ENCODE data around the gene LDLRAD3. TPM values are rescaled to one million over a fixed set of nuclear protein-coding genes. Genes with fewer than 3 reads are reported as not detected.
A peak's percentile ranks its signal among the peaks of the same experiment; 100 is the strongest.

Gene LDLRAD3
- total and polyA plus RNA-seq, 11 donors = 1.1 to 7.7 (median 2.6) TPM

DNA sequence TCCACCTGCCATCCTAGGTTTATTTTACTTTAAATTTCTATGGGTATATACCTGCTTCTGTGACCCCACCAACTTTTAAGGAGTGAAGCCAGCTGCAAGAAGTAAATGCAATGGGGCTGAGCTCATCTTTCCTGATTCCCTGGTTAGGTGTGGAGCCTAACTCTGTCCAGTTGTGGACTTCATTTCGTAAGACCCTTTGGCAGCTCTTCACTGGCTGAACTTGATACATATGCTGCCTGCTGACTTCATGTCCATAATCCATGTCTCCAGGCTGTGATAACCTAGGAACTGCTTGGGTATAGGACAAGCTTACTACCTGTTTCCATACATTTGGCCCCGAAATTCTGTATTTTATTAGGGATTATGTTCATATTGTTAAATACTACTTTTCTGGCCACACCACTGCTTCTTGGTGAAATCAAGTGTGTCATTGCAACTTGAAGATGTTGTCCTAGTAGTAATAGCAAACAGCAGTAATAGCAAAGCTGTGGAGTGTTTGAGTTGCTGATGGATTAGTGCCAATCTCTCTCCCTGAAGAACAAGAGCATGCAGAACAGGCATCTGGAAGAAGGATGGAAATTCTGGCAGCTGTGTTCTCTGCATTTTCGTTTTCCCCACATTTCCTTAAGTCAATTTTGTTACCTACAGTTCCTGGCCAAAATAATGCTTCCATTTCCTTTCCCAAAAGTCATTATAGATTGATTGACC lies 31.2 kb downstream of the LDLRAD3 start:
- Histone ChIP-seq H3K36me3 (no peaks in the 10 kb centered on the region), H3K27me3 (no peaks in the 10 kb centered on the region), H3K9me3 (peaks cover 0 to 18% (median 0%) of the 10 kb centered on the region in 12 donors), H3K27ac (peak overlapping the region in 1 of 12 donors; percentile 10), H3K4me1 (peaks cover 0 to 3% (median 0%) of the 10 kb centered on the region in 12 donors), H3K4me3 (no peak overlapping the region)
- no peak for DNase-seq
- WGBS, 4 donors = 71 to 82% (median 78%) methylated on average over 3 of the region's 3 CpGs
- ATAC-seq = no peak
- intact Hi-C loops (cut with DNase I) = no loop called here
- TF ChIP-seq POLR2A (IDR thresholded peaks at IDR 0.05) = no peak
- TF ChIP-seq, protein P1, sequence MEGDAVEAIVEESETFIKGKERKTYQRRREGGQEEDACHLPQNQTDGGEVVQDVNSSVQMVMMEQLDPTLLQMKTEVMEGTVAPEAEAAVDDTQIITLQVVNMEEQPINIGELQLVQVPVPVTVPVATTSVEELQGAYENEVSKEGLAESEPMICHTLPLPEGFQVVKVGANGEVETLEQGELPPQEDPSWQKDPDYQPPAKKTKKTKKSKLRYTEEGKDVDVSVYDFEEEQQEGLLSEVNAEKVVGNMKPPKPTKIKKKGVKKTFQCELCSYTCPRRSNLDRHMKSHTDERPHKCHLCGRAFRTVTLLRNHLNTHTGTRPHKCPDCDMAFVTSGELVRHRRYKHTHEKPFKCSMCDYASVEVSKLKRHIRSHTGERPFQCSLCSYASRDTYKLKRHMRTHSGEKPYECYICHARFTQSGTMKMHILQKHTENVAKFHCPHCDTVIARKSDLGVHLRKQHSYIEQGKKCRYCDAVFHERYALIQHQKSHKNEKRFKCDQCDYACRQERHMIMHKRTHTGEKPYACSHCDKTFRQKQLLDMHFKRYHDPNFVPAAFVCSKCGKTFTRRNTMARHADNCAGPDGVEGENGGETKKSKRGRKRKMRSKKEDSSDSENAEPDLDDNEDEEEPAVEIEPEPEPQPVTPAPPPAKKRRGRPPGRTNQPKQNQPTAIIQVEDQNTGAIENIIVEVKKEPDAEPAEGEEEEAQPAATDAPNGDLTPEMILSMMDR (IDR thresholded peaks at IDR 0.05) = no peak

DNA sequence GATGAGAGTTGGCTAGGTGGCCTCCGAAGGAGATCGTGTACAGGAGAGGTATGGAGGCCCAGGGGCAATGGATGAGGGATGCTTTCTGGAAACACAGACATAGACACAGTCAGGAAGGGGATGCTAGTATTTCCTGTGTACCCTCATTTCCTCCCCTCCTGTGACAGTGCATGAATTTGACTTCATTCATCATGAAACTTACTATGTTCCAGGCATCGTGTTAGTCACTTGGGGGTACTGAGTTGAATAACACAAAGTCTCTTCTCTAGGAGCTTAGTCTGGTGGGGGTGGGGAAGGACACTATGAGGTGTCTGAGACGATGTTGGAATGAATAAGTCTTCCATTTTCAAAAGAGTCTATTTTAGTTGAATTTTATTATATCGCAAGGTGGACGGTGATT lies 32.6 kb downstream of the LDLRAD3 start:
- 90 to 97% (median 95%) methylated on average over 6 of the region's 6 CpGs for WGBS, 4 donors
- H3K27me3 ChIP-seq = no peaks in the 10 kb centered on the region
- peaks cover 0 to 18% (median 0%) of the 10 kb centered on the region in 12 donors for H3K9me3 ChIP-seq
- H3K4me1 ChIP-seq = peaks cover 0 to 11% (median 2%) of the 10 kb centered on the region in 12 donors
- DNase-seq = no peak
- no peaks in the 10 kb centered on the region for H3K36me3 ChIP-seq
- TF ChIP-seq, protein P1 (IDR thresholded peaks at IDR 0.05) = no peak
- TF ChIP-seq POLR2A (IDR thresholded peaks at IDR 0.05) = no peak
- ATAC-seq = no peak
- no peak overlapping the region for H3K4me3 ChIP-seq
- intact Hi-C loops (cut with DNase I) = no loop called here
- H3K27ac ChIP-seq = no peak overlapping the region

DNA sequence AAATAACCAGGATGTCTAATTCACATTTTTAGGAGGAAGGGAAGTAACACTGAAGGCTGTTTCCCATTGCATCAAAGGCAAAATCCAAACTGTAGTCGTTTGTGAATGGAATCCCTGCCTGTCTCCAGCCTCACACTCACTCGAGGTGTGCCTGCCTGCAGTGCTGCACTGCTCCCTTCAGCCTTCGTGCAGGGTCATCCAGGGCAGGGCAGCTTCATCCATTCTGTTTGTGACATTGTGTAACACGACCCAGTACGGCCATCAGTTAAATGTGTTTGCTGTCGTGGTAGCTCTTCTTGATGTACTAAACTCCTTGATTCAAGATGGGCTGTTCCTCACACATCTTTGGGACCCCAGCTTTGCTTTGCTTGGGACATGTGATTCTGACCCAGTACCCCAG lies 34.3 kb downstream of the LDLRAD3 start:
- no peak for DNase-seq
- Histone ChIP-seq H3K4me3 (no peak overlapping the region), H3K4me1 (peaks cover 0 to 24% (median 5%) of the 10 kb centered on the region in 12 donors), H3K27me3 (no peaks in the 10 kb centered on the region), H3K27ac (no peak overlapping the region), H3K9me3 (peaks cover 0 to 18% (median 0%) of the 10 kb centered on the region in 12 donors), H3K36me3 (no peaks in the 10 kb centered on the region)
- TF ChIP-seq, protein P1 (IDR thresholded peaks at IDR 0.05) = no peak
- TF ChIP-seq POLR2A (IDR thresholded peaks at IDR 0.05) = no peak
- WGBS, 4 donors = 50 to 63% (median 57%) methylated on average over 6 of the region's 6 CpGs
- ATAC-seq = peak in 1 of 4 donors; percentile 23
- intact Hi-C loops (cut with DNase I) = no loop called here

DNA sequence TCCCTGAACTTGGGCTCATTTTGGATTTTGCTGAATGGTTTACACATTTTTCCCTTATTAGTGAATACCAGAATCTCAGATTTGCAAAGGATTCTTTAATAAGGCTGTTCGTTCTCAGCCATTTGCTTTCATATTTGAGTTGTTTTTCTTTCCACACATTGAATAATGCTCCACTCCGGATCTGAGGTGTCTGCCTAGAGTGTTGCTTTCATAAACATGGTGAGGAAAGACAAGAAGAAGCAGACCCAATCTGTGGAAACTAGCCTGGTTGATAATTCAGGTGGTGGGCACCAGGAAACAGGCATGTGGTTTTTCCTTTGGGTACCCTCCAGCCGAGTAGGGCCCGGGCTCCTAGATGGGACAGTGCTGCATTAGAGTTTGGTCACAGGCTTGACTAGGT lies 35.0 kb downstream of the LDLRAD3 start:
- H3K27me3 ChIP-seq = no peaks in the 10 kb centered on the region
- ATAC-seq = no peak
- no peak for TF ChIP-seq POLR2A (IDR thresholded peaks at IDR 0.05)
- TF ChIP-seq, protein P1 (IDR thresholded peaks at IDR 0.05) = no peak
- peak overlapping the region in 1 of 12 donors; percentile 85 for H3K27ac ChIP-seq
- no peak for DNase-seq
- 80 to 83% (median 83%) methylated on average over 4 of the region's 4 CpGs for WGBS, 4 donors
- intact Hi-C loops (cut with DNase I) = no loop called here
- no peak overlapping the region for H3K4me3 ChIP-seq
- peaks cover 0 to 24% (median 5%) of the 10 kb centered on the region in 12 donors for H3K4me1 ChIP-seq
- H3K36me3 ChIP-seq = no peaks in the 10 kb centered on the region
- H3K9me3 ChIP-seq = peaks cover 0 to 10% (median 0%) of the 10 kb centered on the region in 12 donors
